HG03457 (cell line): ENCODE measurements around the gene KRTAP4-12.
"Not testable (repeated sequence)": the region's sequence is repeated elsewhere in the genome, so short reads cannot be mapped to it uniquely, and the experiment has no call there.

Experiments used
- ATAC-seq: cut with Tn5 transposase; IDR thresholded peaks from one replicate; pipeline ENCODE4 v1.9.1; 2021; ENCODE audit warnings: moderate number of reproducible peaks; ENCODE audit not compliant: unreplicated experiment

The KRTAP4-12 gene

DNA sequence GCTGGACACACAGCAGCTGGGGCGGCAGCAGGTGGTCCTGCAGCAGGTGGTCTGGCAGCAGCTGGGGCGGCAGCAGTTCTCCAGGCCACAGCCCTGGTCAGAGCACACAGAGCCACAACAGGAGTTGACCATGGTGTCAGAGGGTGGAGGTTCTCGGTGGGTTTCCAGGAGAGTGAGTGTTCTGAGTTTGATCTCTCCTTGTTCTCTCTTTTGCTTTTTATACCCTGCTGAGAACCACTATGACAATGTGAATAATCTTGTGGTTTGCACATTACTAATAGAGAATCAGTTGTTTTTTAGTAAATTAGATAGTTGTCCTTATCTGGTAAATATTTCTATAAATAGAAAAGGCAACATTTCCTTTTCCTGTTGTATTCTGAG, at the start of gene KRTAP4-12:
KRTAP4-12 (minus strand) TSS at position 192 of the 381 bp plus-strand sequence; CDS start at position 132, 60 bp downstream.
- ATAC-seq: not testable (repeated sequence)

DNA sequence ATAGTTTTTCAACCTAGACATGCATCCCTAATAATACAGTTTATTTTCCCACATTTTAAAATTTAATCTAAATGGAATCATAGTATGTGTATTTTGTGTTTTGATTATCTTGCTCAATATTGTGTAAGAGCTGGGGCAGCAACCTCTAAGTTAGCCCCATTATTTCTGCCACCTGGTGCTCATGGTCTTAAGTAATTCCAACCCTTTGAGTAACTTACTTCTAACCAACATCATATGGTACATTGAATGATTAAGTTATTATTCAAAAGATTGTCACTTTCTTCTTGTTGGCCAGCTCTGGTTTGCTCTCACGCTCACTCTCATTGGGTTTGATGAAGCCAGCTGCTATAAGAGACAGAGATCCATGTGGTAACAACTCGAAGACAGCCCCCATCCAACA, 47.9 kb upstream of the KRTAP4-12 start:
- no peak for ATAC-seq

DNA sequence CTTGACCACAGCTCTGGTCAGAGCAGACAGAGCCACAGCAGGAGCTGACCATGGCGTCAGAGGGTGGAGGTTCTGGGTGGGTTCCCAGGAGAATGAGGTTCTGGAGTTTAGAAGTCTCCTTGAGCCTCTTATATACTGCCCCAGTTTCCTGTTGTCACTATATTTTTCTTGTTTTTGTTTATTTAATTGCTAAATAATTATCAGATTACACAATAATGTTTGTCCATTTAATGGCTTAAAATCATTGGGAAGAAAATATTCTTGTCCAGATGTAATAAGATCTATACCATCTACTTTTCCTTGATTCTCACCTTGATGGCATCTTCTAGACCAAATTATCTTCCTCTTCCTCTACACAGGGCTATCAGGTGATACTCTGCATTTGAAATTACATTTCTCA, 44.1 kb upstream of the KRTAP4-12 start, which contains the start of gene KRTAP4-3:
KRTAP4-3 (minus strand) TSS at position 101 of the 400 bp plus-strand sequence; CDS start at position 52, 49 bp downstream.
- ATAC-seq: no peak

DNA sequence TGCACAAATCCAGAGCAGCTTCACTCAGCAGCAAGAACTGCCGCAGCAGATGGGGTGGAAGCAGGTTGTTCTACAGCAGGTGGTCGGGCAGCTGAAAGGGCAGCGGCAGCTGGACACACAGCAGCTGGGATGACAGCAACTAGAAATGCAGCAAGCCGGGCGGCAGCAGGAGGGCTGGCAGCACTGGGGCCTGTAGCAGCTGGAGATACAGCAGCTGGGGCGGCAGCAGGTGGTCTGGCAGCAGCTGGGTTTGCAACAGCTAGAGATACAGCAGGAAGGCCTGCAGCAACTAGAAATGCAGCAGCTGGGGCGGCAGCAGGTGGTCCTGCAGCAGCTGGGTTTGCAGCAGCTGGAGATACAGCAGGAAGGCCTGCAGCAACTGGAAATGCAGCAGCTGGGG, 43.6 kb upstream of the KRTAP4-12 start:
- ATAC-seq: no peak

DNA sequence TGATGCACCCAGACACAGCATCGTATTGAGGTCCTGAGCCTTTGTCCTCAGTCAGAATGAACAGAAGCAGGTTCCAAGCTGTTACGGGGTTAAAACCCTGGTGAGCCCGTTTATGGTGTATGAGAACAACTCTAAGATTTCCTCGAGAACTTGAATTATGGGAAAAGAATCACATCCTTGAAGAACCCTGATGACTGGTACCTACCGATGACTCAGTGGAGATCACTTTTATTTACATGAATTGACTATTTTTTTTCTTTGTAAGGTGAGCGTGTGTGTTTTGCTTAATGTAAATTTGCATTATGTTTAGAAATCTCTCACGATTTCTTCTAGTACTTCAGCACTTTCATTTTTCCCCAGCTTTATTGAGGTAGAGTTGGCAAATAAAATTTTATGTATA, 39.8 kb upstream of the KRTAP4-12 start:
- no peak for ATAC-seq

DNA sequence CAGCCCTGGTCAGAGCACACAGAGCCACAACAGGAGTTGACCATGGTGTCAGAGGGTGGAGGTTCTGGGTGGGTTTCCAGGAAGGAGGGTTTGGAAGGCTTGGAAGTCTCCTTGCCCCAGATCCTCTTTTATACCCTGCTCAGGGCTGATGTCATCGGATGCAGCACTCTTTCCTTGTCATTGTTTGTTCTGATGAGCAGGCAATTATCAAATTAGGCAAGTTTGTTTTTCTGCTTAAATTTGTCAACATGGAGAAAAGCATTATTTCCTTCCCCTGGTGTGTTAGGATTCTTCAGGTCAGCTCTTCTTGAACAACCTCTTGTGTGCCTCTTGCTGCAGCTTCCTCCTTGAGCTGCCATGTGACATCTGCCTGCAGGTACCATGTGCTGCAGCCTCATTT, 36.7 kb upstream of the KRTAP4-12 start, which contains the start of gene KRTAP4-4:
KRTAP4-4 (minus strand) TSS at position 101 of the 400 bp plus-strand sequence; CDS start at position 44, 57 bp downstream.
- ATAC-seq: no peak

DNA sequence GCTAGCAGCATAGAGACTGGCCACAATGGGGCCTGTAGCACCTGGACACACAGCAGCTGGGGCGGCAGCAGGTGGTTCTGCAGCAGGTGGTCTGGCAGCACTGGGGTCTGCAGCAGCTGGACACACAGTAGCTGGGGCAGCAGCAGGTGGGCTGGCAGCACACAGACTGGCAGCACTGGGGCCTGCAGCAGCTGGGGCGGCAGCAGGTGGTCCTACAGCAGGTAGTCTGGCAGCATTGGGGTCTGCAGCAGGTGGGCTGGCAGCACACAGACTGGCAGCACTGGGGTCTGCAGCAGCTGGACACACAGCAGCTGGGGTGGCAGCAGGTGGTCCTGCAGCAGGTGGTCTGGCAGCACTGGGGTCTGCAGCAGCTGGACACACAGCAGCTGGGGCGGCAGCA, 36.2 kb upstream of the KRTAP4-12 start:
- ATAC-seq: not testable (repeated sequence)

DNA sequence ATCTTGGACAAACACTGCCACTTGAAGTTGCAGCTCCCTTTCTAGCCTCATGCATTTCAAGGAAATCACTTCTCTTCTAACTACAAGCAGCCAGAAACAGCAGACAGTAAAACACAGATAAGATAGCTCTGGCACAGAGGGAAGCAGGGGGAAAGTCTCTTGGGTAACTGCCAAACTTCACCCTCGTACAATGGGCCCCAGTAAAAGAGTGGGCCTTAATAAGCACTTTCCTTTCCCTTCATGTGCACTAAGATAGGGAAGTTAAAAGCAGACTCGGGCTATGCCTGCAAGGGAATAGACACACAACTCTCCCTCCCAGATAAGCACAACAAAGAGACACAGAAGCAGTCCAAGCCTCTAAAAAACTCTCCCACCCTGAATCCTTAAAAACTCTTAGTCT, 29.9 kb upstream of the KRTAP4-12 start:
- no peak for ATAC-seq

DNA sequence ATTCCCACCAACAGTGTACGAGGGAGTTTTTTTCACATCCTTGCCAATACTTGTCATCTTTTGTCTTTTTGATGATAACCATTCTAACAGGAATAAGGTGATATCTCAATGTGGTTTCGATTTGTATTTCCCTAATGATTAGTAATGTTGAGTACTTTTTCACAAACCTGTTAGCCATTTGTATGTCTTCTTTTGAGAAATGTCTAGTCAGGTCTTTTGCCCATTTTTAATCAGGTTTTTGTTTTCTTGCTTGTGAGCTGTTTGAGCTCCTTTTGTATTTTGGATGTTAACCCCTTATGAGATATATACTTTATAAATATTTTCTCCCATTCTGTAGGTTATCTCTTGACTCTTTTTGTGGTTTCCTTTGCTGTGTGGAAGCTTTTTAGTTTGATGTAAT, 27.5 kb upstream of the KRTAP4-12 start:
- no peak for ATAC-seq

DNA sequence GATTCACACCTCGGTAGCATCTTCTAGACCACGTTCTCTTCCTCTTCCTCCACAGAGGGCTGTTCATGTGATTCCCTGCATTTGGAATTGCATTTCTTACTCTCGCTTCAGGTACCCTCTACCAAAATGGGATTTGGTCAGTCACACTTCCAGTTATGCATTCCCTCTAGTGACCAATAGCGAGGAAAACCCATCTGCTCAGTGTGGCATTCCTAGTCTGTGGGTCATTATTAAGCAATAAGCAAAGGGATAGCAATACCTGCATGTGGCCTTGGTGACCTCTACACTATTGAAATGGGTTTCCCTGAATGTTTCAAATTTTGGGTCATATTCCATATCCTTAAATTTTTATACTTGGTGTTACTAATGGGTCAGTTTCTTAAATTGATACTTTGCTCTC, 26.0 kb upstream of the KRTAP4-12 start:
- no peak for ATAC-seq

DNA sequence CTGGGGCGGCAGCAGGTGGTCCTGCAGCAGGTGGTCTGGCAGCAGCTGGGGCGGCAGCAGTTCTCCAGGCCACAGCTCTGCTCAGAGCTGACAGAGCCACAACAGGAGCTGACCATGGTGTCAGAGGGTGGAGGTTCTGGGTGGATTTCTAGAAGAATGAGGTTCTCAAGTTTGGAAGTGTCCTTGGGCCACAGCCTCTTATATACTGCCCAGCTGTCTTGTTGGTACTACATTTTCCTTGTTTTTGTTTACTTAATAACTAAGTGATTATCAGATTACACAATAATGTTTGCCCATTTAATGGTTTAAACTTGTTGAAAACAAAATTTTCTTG, 25.6 kb upstream of the KRTAP4-12 start, which contains the start of gene KRTAP4-5:
KRTAP4-5 (minus strand) TSS at position 174 of the 334 bp plus-strand sequence; CDS start at position 116, 58 bp downstream.
- ATAC-seq: no peak

DNA sequence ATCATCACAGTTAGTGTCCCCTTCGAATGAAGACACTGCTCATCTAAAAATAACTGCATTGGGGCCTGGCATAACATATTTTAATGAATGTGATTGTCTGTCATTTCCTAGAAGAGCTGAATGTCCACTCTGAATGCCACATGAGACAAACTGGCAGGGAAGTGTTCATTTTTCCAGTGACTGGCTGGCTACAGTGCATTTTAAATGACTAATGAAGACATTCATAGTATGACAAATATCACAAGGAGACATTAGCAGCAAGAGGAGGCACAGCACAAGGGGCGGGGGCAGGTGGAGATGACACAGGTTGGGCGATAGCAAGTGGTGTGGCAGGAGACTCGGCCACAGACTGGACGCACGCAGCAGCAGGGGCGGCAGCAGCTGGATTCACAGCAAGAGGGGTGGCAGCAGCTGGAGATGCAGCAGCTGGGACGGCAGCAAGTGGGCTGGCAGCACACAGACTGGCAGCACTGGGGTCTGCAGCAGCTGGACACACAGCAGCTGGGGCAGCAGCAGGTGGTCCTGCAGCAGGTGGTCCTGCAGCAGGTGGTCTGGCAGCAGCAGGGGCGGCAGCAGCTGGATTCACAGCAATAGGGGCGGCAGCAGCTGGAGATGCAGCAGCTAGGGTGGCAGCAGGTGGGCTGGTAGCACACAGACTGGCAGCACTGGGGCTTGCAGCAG, 25.1 kb upstream of the KRTAP4-12 start:
- ATAC-seq: not testable (repeated sequence)

DNA sequence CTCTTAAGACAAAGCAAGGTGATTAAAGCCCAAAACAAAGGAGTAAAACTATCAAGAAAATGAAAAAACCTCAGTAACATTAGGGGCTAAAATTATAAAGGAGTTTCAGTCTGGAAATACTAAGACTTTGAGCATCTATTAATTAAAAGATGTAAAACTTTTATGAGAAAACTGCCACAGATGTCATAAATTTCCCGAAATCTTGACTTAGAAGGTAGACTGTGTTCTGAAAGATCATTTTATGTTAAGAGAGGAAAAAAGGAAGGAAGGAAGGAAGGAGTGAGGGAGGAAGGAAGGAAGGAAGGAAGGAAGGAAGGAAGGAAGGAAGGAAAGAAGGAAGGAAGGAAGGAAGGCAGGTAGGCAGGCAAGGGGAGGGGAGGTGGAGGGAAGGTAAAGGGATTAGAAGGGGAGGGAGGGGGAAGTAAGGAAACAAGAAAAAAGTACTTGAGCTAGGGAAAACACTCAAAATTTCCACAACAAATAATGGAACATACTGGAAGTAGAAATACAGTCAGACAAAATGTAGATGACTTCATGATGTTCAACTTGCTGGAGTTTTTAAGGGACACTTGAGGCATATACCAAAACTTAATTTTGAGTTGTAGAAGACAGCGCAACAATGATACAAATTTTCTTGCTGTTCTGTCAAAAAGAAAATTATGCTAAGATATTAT, 23.7 kb upstream of the KRTAP4-12 start:
- no peak for ATAC-seq

DNA sequence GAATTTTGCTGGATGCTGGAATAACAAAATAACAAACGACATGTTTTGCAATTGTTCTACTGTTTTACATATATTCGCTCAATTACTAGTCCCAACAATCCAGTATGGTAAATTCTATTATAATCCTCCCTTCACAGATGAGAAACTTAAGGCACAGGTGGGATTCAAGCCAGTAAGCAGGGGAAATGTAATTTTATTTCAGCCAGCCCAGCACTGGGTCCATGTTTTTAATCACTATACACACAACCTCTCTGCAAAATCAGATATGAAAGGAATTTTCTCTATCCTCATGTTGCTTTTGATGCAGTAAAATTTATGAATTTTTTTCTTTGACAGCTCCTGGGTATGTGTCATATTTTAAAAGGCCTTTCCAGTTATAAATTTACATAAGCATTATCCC, 21.3 kb upstream of the KRTAP4-12 start:
- no peak for ATAC-seq

DNA sequence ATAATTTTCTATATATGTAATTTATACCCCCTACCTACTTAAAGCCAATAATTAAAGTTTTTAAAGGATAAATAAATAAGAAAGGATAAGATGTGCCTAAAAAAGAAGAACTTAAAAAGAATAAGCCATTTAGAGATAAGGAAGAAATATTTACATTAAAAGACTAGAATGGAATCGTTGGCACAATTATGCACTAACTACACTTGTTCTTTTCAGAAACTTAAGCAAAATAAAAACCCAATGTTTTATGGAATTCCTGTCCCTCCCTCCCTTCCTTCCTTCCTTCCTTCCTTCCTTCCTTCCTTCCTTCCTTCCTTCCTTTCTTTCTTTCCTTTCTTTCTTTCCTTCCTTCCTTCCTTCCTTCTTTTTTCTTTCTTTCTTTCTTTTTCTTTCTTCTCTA, 20.9 kb upstream of the KRTAP4-12 start:
- no peak for ATAC-seq

DNA sequence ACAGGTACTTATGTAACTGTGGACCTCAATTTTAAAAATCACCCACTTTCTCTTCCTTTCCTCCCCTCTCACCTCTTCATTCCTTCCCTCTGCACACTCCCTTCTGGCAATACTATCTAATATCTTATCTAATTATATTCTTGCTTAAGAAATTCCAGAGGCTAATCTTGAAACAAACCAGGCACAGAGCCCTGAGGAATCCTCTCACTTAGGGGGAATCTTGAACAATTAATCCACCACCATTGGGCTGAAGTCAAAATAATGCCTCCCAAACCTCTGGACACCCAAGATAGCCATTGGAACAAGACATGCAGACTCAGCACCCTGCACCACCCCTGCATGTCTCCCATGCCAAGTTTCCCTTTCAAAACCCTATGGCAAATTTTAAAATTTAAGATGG, 17.4 kb upstream of the KRTAP4-12 start:
- no peak for ATAC-seq

DNA sequence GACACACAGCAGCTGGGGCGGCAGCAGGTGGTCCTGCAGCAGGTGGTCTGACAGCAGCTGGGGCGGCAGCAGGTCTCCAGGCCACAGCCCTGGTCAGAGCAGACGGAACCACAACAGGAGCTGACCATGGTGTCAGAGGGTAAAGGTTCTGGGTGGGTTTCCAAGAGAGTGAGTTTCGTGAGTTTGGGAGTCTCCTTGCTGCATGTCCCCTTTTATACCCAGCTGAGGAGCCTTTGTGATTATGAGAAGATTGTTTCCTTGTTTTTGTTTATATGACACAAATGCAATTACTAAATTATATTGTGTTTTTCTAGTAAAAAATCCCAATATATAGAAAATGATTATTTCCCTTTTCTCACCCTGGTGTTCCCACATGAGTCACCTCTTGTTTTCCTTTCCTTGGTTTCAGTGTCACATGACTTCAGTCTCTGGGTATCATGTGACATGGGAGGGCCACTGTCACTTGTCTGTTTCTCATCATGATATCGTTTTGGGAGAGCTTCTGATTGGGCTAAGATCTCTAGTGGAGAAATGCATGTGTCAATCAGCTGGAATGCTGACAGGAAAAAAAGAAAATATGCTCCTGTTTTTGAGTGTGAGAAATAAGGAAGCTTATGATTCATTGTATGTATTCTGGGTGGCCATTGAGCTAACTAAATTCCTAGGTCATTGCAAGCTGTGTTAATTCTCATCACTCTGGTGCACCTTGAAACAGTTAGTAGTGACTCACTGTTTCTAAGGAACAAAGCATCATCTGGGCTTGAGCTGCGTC, 16.6 kb upstream of the KRTAP4-12 start, which contains the start of gene KRTAP4-6:
KRTAP4-6 (minus strand) TSS at position 185 of the 772 bp plus-strand sequence; CDS start at position 128, 57 bp downstream.
- no peak for ATAC-seq

DNA sequence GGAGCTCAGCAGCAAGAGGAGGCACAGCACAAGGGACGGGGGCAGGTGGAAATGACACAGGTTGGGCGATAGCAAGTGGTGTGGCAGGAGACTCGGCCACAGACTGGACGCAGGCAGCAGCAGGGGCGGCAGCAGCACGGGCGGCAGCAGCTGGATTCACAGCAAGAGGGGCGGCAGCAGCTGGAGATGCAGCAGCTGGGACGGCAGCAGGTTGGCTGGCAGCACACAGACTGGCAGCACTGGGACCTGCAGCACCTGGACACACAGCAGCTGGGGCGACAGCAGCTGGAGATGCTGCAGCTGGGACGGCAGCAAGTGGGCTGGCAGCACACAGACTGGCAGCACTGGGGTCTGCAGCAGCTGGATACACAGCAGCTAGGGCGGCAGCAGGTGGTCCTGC, 15.9 kb upstream of the KRTAP4-12 start:
- ATAC-seq: not testable (repeated sequence)

DNA sequence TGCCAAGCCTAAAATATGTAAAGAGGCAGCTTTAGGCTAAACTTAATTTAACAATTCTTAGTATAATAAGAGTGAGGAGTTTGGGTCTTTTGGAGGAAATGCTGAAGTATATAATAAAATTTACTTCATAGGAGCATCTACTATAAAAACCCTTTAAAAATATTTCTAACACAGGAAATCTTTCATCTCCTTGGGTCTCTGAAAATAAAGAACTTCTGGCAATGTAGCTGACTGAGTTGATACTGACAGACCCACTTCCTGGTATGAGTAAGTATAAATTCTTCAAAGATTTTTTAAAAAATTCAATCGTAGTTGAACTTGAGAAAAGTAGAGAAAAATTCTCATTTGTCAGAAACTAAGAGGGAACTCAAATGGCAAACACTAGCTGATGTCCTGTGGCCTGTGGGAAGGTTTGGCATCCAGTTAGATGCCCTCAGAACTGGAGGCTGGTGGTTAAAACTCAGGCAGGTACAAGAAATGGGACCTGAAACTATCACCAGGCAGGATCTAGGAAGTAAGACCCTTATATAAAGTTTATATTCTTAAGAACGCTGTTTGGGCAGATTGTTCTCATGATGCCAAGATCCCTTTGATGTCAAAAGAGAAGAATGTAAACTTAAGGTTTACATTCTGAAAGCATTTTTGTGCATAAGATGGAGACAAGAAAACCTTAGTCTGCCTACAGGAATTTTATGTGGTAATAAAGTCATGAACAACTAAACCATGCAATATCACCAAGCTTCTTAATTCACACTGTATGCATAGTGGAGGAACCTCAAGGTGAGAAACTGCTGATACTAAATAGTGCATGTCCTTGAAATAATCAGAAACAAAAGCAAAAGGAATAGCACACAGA, 10.1 kb upstream of the KRTAP4-12 start:
- ATAC-seq: no peak

DNA sequence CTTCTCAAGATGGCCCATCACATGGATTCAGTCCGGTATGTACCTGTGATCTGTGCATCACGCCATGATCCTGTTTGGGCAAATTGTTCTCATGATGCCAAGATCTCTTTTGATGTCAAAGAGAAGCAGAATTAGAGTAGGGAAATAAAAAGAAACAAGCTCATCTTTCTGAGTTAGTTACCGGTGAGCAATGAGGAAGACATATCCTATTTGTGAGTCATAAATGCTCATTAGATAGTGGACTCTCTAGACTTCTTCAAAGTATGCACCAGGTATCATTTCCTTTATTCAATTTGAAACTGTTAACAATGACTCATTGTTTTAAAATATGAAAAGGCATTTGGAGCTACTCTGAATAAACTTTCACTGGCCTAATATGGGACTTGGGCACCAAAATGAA, 8.0 kb upstream of the KRTAP4-12 start:
- ATAC-seq: no peak

DNA sequence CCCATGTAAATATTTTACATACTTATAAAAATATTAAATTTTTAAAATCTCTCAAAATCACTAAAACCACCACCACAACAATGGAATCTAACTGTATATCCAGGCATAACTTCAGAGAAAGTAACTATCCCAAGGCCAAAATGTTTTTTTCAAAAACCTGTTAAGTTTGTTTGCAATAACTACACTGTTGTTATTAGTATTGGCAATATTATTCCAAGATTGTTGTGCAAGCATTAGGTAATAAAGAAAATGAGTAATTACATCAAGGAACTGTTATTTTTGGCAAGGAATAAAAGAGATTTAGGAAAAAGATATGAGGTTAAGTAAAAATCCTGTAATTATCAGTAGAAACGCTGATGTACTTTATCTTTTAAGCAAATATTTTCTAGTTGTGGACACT, 3.4 kb upstream of the KRTAP4-12 start:
- ATAC-seq: no peak
